Mesenteric fat pad (tissue), 1 donor: ENCODE measurements around the gene BMPER. TPM values are rescaled to one million over a fixed set of nuclear protein-coding genes. Genes with fewer than 3 reads are reported as not detected.
A peak's percentile ranks its signal among the peaks of the same experiment; 100 is the strongest.

Experiments used
- DNase-seq: peaks from one replicate; pipeline ENCODE4 v3.0.0-alpha.2; 2020; ENCODE audit warnings: low spot score
- total RNA-seq: library from RNA; stranded (reverse); fragmentation: NEBNext Ultra II Directional; extraction: Animal tissue kit (Norgen Biotek cat#: 25700); gene quantifications from one replicate; pipeline ENCODE4 v1.2.1, GENCODE V29; 2021
- donor health status: DM: yes; HTN: yes; CAD: no.

The BMPER gene
- total RNA-seq, 1 donor from 2014 or later: 4.6 TPM

DNA sequence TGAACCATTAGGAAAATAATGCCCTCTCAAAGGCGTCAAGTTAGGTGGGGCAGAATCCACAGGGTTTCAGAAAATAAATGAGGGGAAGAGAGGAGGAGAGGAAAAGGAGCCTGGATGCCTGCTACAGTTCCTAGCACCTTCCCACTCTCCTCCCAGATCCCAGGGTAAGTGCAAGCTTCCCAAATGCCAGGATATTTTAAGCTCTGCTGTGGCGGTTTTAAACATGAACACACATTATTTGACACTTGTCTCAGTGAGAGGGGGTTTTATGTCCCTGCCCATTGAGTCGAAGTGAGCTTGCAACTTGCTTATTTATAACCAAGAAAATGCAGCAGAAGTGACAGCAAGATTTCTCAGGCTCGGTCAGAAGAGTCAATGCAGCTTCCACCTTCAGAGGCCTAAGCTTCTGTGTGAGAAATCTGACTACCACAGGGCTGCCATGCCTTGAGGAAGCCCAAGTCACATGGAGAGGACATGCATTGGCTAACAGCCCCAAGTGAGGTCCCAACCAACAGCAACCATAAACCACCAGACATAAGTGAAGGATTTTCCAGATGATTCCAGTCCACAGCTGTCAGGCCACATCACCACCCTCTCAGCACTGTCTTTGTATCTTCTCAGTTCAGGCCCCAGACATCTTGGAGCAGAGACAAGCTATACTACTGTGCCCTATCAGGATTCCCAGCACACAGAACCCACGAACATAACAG is 17.9 kb upstream of the BMPER start:
- no peak for DNase-seq

DNA sequence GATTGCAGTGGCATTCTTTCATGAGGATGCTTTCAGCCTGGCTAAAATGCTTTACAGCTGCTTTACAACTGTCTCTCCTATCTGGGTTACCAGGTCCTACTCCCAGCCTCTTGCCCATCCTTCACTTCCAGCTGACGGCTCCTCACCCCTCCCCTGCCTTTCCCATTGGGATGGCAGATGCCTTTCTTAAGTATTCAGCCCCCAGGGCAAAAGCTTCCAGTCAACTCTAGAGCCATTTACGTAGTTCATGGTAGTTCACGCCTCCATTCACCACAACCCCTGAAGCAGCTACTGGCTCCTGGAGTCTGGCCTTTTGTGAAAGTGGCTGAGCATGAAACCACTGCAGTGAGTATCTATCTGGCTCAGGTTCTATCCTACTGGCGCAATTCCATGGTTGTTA is 17.2 kb upstream of the BMPER start:
- no peak for DNase-seq

DNA sequence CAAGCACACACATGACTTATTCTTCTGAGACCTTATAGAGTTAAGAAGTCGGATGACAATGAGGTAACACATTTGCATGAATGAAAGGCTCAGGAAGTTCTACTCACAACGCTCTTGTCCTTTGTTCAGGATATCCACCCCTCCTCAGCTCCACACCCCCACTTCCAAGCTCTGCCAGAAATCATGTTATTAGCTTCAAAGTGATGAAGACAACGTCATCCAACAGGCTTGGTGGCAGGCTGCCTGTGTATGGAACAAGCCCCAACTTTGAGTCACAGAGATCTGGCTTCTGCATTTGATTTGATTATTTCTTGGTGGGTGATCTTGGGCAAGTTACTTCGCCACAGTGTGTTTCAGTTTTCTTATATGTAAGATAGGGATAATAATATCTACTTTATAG is 12.4 kb upstream of the BMPER start:
- no peak for DNase-seq

DNA sequence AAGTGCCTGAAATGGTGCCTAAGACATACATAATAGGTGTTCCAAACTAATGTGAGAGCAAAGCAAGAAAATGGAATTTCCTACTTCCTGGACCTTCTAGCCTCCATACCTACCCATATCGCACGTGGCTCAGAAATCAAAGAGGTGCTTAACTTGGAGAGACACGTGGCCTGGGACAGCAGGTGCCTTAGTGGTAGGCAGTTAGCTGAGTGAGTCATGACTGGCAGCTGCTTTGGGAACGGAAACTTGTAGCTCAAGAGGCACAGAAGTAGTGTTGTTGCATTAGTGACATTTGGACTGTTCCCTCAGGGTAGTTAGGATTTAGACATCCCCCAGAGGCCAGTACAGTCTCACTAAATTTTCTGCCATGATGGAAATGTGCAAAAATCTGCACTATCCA is 12.0 kb upstream of the BMPER start:
- DNase-seq: no peak

DNA sequence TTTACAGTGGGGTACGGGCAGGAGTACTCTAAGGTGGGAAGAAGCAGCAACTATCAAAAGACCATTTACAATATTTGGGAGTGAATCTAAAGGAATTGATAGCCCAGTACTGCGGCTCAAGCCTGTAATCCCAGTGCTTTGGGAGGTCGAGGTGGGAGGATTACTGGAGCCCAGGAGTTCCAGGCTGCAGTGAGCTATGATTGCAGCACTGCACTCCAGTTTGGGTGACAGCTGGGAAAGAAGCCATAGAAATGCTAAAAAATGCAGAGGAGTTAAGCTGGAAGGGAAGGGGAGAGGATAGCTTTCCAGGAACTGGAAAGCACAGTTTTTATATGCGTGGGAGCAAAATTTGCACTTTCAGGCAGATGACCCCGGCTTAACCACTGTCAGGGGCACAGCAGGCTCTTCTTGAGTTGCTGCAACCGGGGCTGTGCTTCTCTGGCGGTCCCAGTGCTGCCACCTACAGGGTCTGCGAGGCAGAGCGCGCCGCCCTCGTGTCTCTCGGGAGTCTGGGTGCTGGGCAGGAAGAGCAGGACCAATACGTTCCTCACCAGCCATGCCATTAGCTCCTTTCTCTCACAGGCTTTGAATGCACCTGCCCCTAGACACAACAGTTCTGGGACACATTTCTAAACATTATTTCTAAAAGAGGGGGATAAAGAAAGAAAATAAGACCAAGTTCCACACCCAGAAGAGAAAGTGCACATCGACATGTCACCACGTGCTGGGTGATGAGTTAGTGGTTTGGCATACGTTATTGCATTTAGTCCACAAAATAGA is 10.1 kb upstream of the BMPER start:
- peak; percentile 92 for DNase-seq

DNA sequence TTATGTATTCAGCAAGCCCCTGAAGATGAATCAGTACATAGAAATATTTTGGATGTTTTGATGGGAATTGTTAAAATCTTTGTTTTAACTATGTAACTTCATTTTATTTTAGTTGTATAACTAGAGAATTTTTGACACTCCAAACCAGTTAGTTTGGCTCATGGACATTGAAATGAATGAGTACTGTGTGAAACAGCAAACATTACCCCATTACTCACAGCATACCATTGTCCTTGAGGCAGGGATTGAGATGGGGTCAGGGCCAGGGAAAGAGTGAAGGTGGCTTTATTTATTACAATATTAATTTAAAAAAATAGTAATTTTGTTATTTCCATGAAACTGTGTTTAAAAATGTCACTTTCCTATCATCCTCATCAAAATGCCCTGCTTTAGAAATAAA is 4.8 kb upstream of the BMPER start:
- DNase-seq: no peak

DNA sequence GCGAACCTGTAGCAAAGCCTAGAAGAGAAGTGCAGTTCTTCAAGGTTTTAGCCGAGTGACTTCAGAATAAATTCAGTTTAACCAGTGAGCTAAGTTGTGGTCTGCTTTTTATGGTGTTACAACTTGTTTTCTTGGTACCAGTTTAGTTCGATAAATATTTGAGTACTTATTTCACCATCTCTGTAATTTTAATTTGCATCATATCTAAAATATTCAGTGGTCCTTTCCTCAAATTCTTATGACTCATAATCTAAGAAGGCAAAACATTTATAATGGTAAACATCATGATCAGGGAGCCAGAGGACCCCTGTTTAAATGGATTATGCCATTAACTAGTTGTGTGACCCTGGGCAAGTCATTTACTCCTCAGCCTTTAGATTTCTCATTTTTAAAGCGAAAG is 4.1 kb upstream of the BMPER start:
- no peak for DNase-seq

DNA sequence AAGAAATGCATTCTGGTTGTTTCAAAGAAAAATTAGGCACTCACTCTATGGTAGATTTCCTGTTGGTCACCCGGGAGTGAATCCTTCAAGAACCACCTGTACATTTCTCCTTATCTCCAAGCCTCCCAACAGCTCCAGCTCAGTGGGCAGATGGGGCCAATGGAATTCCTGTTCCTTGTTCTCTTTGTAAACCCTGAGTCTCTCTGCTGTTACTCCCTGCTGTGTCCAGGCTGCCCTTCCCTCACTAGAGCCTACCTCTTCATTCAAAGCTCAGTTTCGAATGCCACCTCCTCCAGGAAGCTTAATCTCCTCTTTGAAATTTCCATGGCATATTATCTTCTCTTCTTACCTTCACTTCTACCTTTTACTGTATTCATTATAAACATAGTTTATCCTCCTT is 3.5 kb upstream of the BMPER start:
- DNase-seq: no peak

DNA sequence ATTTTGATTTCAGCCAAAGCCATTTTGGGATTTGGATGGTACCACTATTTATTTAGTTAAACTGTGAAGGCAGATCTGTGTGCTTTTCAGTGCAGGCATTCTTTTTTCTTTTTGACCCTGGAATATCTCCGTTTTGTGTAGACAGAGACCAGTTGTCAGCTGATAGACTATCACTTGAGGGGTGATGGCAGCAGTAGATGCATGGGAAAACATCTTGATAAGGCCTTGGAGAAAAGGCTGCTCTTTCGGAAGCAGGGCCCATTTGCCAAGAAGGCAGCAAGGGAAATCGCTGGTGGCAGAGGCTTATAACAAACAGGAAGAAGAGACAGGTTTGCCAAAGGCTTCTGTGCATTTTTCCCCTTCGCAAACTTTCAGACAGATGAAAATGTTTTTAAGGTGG is 2.6 kb upstream of the BMPER start:
- DNase-seq: no peak

DNA sequence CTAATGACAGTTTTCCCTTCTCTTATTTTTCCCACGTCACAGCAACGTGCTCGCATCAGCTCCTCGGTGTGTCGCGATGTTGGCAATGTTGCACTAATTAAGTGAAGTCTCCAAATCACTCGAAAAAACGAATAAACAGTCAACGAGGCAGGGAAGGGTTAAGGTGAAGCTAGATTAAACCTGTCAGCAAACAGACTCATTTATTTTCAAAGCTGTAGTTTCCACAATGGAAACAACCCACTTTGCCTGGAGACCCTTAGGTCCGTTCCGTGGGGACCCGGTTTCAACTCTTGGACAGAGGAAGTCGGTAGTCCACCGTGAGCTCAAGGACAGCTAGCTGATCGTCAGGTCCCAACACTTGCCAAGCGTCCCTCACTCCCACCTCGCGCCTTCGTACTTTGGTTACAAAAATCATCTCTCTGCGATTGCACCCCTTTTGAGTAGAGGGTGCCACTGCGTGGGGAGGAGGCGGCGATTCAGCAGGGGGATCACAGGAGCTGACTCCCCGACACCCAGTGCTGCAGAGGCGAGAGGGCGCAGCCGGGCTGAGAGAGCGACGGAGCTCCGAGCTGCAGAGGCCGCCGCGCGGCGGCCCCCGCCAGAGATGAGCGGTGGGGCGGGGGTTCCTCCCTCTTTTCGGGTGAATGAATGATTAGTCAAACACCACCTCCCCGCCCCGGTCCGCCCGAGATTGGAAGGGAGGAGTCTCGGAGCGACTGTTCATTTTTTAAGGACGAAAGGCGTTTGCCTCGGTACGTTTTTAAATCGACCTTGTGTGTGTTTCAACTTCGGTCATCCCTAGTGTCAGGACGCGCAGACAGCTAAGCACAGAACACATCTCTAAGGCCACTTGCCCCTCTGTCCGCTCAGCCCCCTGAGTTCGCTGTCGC is 1.3 kb upstream of the BMPER start:
- DNase-seq: peak; percentile 90

DNA sequence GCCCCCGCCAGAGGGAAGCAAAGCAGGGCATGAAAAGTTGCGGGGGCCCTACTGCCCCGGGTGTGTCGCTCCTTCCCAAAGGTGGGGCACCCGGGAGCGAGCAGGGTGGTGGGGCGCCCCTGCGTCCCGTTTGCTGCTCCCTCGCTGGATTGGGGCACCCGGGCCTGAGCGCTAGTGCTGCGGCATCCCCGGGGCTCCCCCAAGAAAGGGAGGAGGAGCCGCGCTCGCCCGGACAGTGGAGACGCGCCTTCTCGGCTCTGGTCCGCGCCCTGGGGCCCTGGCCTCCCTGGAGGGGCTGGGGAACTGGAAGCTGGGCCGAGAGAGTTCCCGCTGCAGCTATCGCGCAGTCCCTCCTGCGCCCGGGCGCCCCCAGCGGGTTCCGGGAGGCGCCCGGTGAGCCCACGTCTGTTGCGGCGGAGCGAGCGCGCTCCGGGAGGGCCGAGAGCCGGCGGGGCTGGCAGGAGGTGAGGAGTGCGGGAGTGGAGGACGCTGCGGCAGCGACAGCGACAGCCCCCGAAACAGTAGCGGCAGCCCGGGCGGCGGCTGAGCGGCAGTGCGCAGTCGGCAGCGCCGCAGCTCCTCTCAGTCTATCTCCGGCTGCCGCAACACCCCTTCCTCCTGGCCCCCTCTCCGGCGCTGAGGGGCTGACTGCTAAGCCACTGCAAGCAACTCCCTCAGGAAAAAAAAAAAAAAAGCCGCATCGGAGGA is 504 bp upstream of the BMPER start:
- DNase-seq: no peak

DNA sequence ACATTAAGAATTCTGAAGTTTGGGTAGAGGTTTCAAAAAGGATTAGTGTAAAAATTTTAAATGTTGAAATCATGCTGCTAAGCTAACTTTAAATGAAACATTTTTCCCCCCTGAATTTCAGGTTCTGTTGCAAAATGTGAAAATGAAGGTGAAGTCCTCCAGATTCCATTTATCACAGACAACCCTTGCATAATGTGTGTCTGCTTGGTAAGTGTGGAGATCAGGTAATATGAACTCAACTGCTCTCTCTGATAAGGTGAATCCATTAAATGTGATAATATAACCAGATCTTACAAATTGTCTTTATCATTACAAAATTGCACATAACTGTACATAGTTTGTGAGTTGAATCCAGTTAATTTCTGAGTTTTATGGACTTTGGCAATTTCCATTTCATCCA is 1.4 kb downstream of the BMPER start:
- no peak for DNase-seq

DNA sequence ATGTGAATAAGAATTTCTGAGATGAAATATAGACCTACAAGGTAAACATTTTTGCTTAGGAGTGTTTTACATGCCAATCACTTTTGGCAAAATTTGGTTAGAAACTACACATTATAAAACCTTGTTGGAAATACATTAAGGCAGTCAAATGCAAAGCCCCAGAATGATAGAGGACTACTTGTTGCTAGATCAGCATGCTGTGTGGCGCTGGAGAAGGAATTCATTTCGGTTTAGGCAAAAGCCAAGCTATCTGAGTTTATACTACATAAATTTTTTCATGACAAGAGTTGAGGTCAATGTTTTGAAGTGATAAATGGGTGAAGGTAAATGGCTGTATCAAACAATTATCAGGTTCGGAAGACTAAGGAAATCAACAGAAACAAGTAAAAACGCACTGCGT is 2.3 kb downstream of the BMPER start:
- DNase-seq: no peak

DNA sequence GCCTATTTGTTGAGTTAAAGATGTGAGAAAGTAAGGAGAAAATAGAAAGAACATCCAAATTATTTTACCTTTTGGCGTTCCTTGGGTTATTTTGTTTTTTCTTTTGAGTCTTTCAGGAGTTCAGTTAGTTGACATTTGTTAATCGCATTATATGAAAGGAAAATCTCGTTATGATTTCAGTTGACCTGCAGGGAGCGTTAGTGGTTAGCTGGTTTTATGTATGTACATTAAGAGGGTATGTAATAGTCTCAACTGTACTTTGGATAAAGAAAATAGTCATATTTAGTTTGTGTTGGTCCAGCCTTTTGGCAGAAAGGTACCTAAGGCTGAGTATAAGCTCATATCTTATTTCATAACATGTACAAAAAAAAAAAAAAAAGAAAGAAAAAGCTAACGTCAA is 4.0 kb downstream of the BMPER start:
- DNase-seq: no peak

DNA sequence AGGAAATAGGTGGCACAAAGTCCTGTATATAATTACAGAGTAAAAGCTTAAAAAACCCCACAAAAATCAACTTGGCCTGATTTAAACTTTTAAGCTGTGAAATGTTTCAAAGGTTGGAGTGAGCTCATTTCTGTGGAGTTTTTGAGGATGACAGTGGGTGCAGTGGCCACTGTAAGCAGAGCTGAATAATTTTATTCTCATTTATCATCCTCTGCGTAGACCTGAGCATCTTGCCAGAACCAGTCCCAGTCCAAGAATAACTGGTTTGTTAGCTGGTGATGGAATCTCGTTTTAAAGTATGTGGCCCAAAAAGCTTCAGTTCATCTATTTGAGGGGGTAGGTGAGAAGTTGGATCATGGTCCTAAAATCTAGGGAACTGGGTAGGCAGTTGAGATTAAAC is 4.4 kb downstream of the BMPER start:
- DNase-seq: no peak

DNA sequence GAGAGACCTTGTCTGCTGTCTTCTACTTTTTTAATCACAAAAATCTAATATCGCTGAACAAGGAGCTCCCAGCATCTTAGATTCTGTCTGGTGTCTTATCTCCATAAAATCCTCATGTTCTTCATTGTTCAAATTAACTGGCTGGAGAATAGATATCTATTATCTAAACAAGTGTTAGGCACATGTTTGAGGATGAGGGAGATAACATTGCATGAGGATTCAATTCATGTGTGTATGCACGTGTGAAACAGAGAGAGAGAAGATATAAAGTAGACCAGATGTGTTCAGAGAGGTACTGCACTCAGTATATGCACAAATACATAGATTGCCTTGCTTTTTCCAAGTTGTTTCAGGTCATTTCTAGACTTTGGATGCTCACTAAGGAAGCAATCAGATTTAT is 5.4 kb downstream of the BMPER start:
- no peak for DNase-seq

DNA sequence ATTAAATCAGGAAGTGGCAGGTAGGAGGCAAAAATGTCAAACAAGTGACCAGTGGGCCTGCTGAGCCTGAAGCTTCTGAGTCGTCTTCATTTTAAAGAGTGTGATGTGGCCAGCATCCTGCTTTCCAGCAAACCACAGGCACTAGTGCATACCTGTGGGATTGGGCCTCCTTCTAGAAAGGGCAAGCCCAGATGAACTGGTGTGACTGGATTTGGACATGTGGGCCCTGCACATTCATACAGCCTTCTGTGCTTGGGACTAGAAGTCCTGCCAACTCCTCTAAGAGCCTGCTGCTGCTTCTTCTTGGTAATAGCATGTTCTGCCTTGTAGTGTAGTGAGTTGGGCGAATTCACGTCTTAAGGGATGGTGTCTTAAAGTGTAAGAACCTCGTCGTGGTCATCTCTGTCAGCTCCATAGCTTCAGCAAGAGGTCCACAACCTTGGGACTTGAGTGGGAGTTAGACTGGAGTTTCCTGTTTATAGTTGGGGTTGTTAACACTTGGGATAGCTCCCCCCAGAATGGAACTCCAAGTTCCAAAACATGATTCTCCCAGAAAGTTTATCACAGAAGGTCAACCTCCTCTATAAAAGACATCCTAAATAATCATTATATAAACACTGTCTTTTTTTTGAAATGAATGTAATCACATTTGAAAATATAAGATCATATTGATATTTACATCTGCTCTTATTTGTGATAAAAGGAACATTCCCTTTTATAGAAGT is 11.2 kb downstream of the BMPER start:
- no peak for DNase-seq

DNA sequence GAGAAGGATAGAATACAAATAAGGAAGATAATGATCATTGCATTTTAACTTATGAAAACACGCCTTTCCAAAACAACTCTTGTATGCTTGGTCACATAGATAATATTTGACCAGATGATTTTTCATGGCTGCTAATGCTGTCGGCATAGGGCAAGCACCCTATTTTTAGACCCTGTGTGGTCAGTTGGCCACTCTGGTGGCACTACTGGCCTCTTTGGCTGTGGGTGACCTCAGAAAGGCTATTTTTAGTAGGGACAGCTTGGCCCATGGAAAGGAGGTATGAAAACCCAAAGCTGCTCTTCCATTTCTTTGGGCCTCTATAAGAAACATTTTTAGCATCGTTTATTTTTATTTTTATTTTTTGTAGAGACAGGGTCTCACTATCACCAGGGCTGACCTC is 12.3 kb downstream of the BMPER start:
- DNase-seq: no peak

DNA sequence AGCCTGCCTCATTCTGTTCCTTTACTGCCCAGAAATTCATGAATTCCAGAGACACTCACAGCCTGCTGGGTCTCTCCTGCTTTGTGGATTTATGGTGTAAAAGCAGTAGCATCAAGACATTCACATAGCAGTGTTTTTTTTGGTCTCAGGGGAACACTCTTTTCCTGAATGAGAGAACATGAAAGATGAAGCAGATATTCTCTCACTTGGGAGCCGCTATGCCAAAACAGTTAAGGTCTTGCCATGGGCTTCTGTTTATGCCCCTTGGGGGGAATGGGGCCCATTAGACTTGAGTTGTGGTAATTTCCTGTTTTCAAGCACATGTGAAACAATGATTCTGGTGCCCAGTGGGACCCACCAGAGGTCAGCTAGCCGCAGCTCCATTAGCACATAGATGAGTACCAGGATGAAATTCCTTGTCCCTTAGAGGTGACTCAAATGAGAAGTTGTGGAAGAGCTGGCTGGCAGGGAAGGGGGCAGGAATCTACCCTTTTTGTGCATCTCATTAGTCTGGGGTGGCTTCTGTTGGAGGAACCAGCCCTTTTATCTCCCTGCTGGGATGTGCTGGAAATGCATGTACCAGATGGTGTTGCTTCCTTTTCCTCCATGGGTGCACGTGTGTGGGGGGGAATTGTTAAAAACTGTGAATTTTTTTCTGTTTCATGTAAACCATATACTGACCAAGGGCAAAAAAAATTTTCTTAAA is 13.3 kb downstream of the BMPER start:
- DNase-seq: no peak

DNA sequence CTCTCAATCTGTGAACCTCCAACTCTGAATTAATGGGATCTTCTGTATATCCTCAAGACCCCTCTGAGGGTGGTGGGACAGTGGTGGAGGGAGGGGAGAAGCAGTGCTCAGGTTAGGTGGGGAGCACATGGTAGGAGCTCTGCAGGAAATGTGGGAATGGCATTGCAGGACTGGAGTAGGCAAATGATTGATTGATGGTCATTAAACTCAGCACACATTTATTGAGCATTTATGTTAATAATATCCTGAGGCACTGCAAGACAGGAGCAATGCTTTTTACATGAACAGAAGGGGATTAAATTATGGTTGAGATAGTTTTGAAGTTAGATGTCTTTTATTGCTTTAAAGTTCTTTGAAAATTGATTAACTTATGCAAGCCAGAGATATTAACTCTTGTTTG is 14.1 kb downstream of the BMPER start:
- no peak for DNase-seq
